ENCODE measurements around the gene SPINK14.

GRCh38 chr5:148151872-148152271, 16.5 kb upstream of the SPINK14 start:
- TF ChIP-seq CTCF (IDR thresholded peaks at IDR 0.05) (no peak), POLR2A (IDR thresholded peaks at IDR 0.05) (no peak)
